GM12873 (cell line): ENCODE data around the gene CGNL1.

Source experiments
- TF ChIP-seq, protein P1 (sequence below): IDR thresholded peaks from 2 replicates; pipeline ENCODE4 v1.5.1; 2012; ENCODE audit warnings: low read depth, mild to moderate bottlenecking, moderate library complexity, low read length, control low read depth; ENCODE audit not compliant: insufficient read depth; ENCODE audit errors: missing control alignments

CGNL1 gene

DNA sequence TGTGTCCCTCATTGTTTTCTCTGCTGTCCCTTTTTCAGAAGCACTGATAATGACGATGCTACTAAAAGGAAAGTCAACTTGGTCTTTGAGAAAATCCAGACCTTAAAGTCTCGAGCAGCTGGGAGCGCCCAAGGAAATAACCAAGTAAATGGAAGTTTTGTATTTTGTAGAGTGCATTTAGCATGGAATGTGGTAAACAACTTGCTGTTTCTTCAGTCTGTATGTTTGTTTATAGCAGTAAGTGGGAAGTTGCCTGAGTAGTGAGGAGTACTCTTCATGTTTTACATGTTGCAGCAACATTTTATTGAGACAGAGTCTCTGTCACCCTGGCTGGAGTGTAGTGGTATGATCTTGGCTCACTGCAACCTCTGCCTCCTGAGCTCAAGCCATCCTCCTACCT lies 66.0 kb downstream of the CGNL1 start:
- TF ChIP-seq, protein P1, sequence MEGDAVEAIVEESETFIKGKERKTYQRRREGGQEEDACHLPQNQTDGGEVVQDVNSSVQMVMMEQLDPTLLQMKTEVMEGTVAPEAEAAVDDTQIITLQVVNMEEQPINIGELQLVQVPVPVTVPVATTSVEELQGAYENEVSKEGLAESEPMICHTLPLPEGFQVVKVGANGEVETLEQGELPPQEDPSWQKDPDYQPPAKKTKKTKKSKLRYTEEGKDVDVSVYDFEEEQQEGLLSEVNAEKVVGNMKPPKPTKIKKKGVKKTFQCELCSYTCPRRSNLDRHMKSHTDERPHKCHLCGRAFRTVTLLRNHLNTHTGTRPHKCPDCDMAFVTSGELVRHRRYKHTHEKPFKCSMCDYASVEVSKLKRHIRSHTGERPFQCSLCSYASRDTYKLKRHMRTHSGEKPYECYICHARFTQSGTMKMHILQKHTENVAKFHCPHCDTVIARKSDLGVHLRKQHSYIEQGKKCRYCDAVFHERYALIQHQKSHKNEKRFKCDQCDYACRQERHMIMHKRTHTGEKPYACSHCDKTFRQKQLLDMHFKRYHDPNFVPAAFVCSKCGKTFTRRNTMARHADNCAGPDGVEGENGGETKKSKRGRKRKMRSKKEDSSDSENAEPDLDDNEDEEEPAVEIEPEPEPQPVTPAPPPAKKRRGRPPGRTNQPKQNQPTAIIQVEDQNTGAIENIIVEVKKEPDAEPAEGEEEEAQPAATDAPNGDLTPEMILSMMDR: no peak

DNA sequence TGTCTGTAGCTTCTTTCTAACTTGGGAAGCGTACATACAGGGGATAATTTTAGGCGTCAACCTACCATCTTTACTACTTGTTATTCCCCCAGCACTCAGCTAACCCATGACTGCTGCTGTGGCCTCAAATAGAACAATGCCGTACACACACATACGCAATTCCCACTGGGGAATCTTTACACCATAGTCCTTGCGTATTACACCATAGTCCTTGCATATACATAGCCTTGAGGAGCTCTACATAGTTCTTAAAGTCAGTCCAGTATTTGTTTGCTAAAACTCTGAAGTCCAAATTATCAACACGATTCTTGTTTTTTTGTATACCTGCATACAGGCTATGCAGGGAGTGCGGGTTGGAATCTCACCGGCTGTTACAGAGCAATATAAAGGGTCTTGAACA lies 67.2 kb downstream of the CGNL1 start:
- TF ChIP-seq, protein P1: no peak

DNA sequence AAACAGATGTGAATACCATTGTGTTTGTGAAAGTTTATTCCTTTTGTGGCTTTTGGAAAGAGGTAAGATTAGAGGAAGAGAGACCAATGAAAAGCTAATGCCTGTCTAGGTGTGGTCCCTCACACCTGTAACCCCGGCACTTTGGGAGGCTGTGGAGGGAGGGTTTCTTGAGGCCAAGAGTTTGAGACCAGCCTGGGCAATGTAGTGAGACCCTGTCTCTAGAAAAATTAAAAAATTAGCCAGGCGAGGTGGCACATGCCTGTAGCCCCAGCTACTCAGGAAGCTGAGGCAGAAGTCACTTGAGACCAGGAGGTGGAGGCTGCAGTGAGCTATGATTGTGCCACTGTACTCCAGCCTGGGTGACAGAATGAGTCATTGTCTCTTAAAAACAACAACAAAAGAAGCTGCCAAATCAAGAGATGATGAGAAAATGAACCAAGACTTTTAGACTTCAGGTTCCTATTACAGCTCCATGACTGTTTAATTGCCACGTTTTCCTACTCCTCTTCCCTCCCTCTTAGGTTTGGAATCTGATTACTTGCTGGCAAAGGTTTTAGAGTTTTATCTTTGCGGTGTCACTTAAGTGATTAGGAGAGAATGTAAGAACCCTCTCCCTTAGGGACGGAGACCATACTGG lies 68.7 kb downstream of the CGNL1 start:
- TF ChIP-seq, protein P1: no peak

DNA sequence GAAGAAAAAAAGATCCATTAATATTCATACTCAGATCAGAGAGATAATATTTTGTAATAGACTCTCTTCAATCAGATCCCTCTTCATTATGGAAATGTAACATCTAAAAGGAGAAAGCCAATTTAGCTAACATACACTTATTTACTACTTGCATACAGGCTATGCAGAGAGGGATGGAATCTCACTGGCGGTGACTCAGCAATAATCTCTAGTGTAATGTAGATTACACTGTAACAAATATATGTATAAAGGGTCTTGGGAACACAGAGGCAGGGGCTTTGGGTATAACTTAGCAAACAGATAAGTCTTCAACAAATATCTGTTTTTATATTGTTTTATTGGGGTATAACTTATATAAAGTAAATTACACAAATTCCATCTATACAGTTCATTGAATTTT lies 69.6 kb downstream of the CGNL1 start:
- TF ChIP-seq, protein P1: no peak

DNA sequence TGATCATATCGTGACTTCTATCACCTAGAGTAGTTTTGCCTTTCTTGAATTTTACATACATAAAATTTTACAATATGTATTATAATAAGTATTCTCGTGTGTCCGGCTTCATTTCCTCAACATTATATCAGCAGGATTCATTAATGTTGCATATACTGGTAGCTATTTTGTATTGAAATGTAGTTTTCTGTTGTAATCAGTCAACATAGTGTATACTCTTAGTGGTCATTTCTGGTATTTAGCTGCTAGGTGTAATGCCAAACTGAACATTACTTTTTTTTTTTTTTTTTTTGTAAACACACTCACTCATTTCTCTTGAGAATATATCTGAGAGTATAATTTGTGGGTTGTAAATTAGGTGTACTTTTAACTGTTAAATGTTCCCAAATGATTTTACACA lies 70.1 kb downstream of the CGNL1 start:
- TF ChIP-seq, protein P1: no peak

DNA sequence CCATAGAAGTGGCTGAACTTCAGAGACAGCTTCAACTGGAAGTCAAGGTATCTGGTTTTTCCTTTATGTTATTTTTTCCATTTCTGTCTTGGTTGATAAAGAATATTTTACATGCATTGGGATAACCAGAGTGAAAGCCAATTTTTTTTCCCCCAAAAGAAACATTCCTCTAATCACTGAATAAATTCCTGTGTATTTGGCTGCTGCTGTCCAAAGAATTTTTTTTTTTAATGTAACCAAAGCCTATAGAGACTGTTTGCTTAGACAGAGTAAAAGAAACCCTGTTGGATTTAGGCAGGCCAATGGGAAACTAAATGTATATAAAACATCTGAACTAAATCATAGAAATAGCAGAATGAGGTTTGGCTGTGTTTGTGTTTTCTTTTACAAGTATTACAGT lies 75.2 kb downstream of the CGNL1 start:
- TF ChIP-seq, protein P1: no peak

DNA sequence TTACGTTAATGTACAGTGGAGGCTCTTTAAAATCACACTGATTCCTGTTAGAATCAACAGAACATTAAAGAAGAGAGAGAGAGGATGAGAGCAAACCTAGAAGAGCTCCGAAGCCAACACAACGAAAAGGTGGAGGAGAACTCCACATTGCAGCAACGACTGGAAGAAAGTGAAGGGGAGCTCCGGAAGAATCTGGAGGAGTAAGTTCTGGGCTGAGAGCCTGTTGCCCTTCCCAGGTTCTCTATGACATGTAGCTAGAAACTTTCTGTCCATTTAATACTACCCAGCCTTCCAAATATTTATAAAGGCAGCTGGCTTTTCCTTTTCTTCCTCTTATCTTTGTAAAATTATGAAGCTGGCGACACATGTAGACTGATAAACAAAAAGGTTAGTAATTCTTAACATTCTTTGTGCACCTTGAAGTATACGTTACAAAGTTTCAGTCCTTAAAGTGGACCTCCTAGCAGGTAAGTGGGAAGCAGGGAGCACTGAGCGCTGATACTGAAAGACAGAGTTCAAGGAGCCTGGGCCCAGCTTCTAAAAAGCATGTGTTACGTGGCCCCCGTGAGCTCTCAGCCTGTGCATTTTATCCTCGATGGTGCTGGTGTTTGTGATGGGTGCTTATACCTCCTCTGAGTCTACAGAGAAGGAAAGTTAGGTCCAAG lies 75.9 kb downstream of the CGNL1 start:
- TF ChIP-seq, protein P1: no peak
